Activated naive CD4-positive, alpha-beta T cell treated with anti-CD3 and anti-CD28 coated beads for 36 hours (primary cell): Measurements from ENCODE around the gene TAF12. TPM values are rescaled to one million over a fixed set of nuclear protein-coding genes. Genes with fewer than 3 reads are reported as not detected.
A peak's percentile ranks its signal among the peaks of the same experiment; 100 is the strongest.
"Not testable (repeated sequence)": the region's sequence is repeated elsewhere in the genome, so short reads cannot be mapped to it uniquely, and the experiment has no call there.

Experiments
- CTCF ChIA-PET: fragments of 350-600 bp; sonication (Branson Sonifier 250); formaldehyde crosslinking; loops from one replicate; lab custom pipeline; 2021; ENCODE audit warnings: antibody characterized with exemption; lab: Charles Lee
- DNase-seq: peaks from one replicate; pipeline ENCODE4 v3.0.0-alpha.2; 2020
- H3K27ac Mint-ChIP-seq: one replicate; pipeline ENCODE4 v1.8.0; 2021; ENCODE audit warnings: mild to moderate bottlenecking, mixed read lengths
- H3K27me3 Mint-ChIP-seq: one replicate; pipeline ENCODE4 v1.8.0; 2021; ENCODE audit warnings: low read depth, mixed read lengths
- H3K36me3 Mint-ChIP-seq: one replicate; pipeline ENCODE4 v1.8.0; 2021; ENCODE audit warnings: low read depth, mixed read lengths
- H3K4me1 Mint-ChIP-seq: one replicate; pipeline ENCODE4 v1.8.0; 2021; ENCODE audit warnings: low read depth, mixed read lengths
- H3K4me3 Mint-ChIP-seq: one replicate; pipeline ENCODE4 v1.8.0; 2021; ENCODE audit warnings: mild to moderate bottlenecking, moderate library complexity, mixed read lengths
- H3K9me3 Mint-ChIP-seq: one replicate; pipeline ENCODE4 v1.8.0; 2021; ENCODE audit warnings: mixed read lengths
- intact Hi-C: fragments of 100-400 bp; cut with micrococcal nuclease; formaldehyde crosslinking; loops from one replicate; pipeline ENCODE4 v1.15.1; 2023
- total RNA-seq, 2 experiments: library from RNA; stranded (reverse); gene quantifications; one replicate each; pipeline ENCODE4 v1.2.3, GENCODE V29; 2021

Gene TAF12, protein sequence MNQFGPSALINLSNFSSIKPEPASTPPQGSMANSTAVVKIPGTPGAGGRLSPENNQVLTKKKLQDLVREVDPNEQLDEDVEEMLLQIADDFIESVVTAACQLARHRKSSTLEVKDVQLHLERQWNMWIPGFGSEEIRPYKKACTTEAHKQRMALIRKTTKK
- total RNA-seq, result 10 to 100 TPM; 22.5 to 23.5 TPM

GRCh38 chr1:28642847-28643635 is at the start of gene TAF12:
TAF12 (minus strand) TSS chr1:28643067; CDS start chr1:28622081, 20,986 bp downstream.
- Mint-ChIP-seq H3K36me3 (peaks cover 4% of the 10 kb centered on the region), H3K4me1 (peaks cover 44% of the 10 kb centered on the region), H3K27me3 (no peaks in the 10 kb centered on the region), H3K4me3 (peak within 1 kb of the TSS; percentile 96), H3K9me3 (no peaks in the 10 kb centered on the region), H3K27ac (peak within 1 kb of the TSS; percentile 94)
- intact Hi-C loops, result loop anchor here (1.0 to 5.0 kb wide), 9 partner anchors 25 to 538 kb away; partner anchors contain the start of genes GMEB1, MED18, SRSF4 and TRNAU1AP
- CTCF ChIA-PET, result interaction anchor here (0.7 to 3.0 kb wide), 4 partner anchors 26 to 241 kb away, joined by 4 to 11 read pairs (median 6); partner anchors contain the start of genes GMEB1 and YTHDF2
- DNase-seq, result peak; percentile 93

- peaks cover 12% of the 10 kb centered on the region for H3K36me3 Mint-ChIP-seq
- intact Hi-C loops, H3K27me3 Mint-ChIP-seq, H3K9me3 Mint-ChIP-seq, H3K4me1 Mint-ChIP-seq, H3K27ac Mint-ChIP-seq, DNase-seq, H3K4me3 Mint-ChIP-seq: not testable (repeated sequence)
- CTCF ChIA-PET, result interaction anchor here (0.6 to 1.1 kb wide), 2 partner anchors 22 to 30 kb away, joined by 3 to 4 read pairs; no protein-coding TSS in a partner anchor
Measured at GRCh38 chr1:28691627-28692026, 48.8 kb upstream of the TAF12 start.

DNA sequence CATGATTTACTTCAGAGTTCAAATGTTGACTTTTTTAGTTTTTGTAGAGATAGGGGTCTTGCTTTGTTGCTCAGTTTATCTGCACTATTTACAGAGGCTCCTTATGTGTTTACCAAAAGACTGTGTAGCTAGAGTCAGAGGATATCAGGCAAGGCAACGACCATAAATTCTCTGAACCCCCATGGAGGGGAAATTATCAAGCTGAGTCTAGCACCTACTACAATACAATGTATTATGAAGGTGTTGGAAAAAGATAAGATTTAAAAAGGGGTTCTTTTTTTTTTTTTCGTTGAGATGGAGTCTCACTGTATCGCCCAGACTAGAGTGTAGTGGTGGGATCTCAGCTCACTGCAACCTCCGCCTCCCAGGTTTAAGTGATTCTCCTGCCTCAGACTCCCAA is 42.1 kb upstream of the TAF12 start:
- H3K36me3 Mint-ChIP-seq, result peaks cover 24% of the 10 kb centered on the region
- DNase-seq, result no peak
- no peak overlapping the region for H3K4me3 Mint-ChIP-seq
- H3K4me1 Mint-ChIP-seq, result no peaks in the 10 kb centered on the region
- CTCF ChIA-PET, result interaction anchor here (0.6 to 0.7 kb wide), 2 partner anchors 32 to 55 kb away, joined by 3 read pairs; no protein-coding TSS in a partner anchor
- intact Hi-C loops, result no loop called here
- no peaks in the 10 kb centered on the region for H3K9me3 Mint-ChIP-seq
- no peaks in the 10 kb centered on the region for H3K27me3 Mint-ChIP-seq
- H3K27ac Mint-ChIP-seq, result no peak overlapping the region

GRCh38 chr1:28682840-28683239 is 40.0 kb upstream of the TAF12 start:
- CTCF ChIA-PET, result interaction anchor here (0.5 to 0.7 kb wide), 2 partner anchors 44 to 486 kb away, joined by 3 to 4 read pairs; no protein-coding TSS in a partner anchor
- H3K4me3 Mint-ChIP-seq, result no peak overlapping the region
- H3K36me3 Mint-ChIP-seq, result peaks cover 23% of the 10 kb centered on the region
- no peak for DNase-seq
- no peaks in the 10 kb centered on the region for H3K27me3 Mint-ChIP-seq
- H3K4me1 Mint-ChIP-seq, result no peaks in the 10 kb centered on the region
- intact Hi-C loops, result no loop called here
- no peak overlapping the region for H3K27ac Mint-ChIP-seq
- H3K9me3 Mint-ChIP-seq, result no peaks in the 10 kb centered on the region

GRCh38 chr1:28680151-28680550 is 37.3 kb upstream of the TAF12 start:
- H3K9me3 Mint-ChIP-seq, result no peaks in the 10 kb centered on the region
- intact Hi-C loops, result no loop called here
- no peak for DNase-seq
- CTCF ChIA-PET, result no interaction called here
- no peak overlapping the region for H3K4me3 Mint-ChIP-seq
- H3K27ac Mint-ChIP-seq, result no peak overlapping the region
- peaks cover 4% of the 10 kb centered on the region for H3K4me1 Mint-ChIP-seq
- H3K36me3 Mint-ChIP-seq, result peaks cover 14% of the 10 kb centered on the region
- no peaks in the 10 kb centered on the region for H3K27me3 Mint-ChIP-seq

GRCh38 chr1:28675924-28676257 is 33.0 kb upstream of the TAF12 start:
- Mint-ChIP-seq H3K4me3 (no peak overlapping the region), H3K27ac (no peak overlapping the region), H3K9me3 (no peaks in the 10 kb centered on the region), H3K27me3 (no peaks in the 10 kb centered on the region), H3K36me3 (peaks cover 2% of the 10 kb centered on the region), H3K4me1 (peaks cover 5% of the 10 kb centered on the region)
- DNase-seq, result no peak
- intact Hi-C loops, result no loop called here
- CTCF ChIA-PET, result no interaction called here

DNA sequence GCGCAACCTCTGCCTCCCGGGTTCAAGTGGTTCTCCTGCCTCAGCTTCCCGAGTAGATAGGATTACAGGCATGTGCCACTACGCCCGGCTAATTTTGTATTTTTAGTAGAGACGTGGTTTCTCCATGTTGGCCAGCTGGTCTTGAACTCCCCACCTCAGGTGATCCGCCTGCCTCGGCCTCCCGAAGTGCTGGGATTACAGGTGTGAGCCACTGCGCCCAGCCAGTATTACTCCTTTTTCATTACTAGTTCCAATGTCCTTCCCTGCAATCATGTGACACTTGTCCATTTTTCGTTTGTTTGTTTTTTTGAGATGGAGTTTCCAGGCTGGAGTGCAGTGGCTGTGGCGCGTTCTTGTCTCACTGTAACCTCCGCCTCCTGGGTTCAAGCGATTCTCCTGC is 30.1 kb upstream of the TAF12 start:
- H3K27ac Mint-ChIP-seq, H3K9me3 Mint-ChIP-seq, DNase-seq, H3K4me3 Mint-ChIP-seq, intact Hi-C loops, CTCF ChIA-PET, H3K27me3 Mint-ChIP-seq, H3K36me3 Mint-ChIP-seq: not testable (repeated sequence)
- H3K4me1 Mint-ChIP-seq, result peaks cover 10% of the 10 kb centered on the region

- Mint-ChIP-seq H3K27me3 (no peaks in the 10 kb centered on the region), H3K9me3 (no peaks in the 10 kb centered on the region), H3K27ac (no peak overlapping the region), H3K4me3 (no peak overlapping the region), H3K4me1 (peaks cover 10% of the 10 kb centered on the region), H3K36me3 (peaks cover 1% of the 10 kb centered on the region)
- intact Hi-C loops, result no loop called here
- no peak for DNase-seq
- CTCF ChIA-PET, result interaction anchor here (0.5 to 1.2 kb wide), 2 partner anchors 30 to 228 kb away, joined by 3 read pairs; no protein-coding TSS in a partner anchor
Measured at GRCh38 chr1:28671254-28671780, 28.4 kb upstream of the TAF12 start.

DNA sequence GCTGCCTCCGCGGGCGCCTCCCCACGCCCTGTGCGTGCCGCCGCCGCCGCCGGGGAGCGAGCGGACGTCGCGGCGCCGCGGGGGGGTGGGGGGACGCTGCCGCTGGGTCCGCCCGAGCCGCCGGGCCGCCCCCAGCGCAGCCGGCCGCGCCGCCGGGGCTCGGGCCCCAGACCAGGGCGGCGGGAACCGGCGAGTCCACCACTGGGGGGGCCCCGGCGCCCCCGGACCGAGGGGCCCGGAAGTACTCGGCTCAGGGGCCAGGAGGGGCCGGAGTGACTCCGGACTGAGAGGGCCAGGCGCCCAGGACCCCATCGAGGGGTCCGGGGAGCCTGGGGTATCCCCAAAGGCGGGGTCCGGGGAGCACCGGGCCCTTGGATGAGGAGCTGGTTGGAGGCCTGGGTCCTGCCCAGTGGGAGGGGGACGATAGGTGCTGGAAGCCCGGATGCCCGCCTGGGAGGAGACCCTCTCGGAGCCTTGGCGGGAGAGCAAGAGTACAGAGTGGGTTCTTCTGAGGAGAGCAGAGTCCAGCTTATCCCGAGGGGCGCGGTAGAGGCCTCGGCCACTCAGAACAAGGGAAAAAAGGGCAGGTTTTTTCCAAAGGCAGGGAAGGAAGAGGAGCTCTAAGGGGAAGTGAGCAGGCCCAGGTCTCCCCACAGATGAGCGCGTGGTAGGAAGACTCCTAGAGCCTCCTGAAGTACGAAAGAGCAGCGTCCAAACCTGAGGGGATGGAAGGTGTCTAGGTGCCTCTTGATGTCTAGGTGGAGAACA is 26.3 kb upstream of the TAF12 start:
- Mint-ChIP-seq H3K9me3 (no peaks in the 10 kb centered on the region), H3K4me1 (peaks cover 9% of the 10 kb centered on the region), H3K36me3 (peaks cover 1% of the 10 kb centered on the region), H3K27me3 (no peaks in the 10 kb centered on the region), H3K27ac (peak overlapping the region; percentile 91), H3K4me3 (peak overlapping the region; percentile 86)
- peak; percentile 42 for DNase-seq
- intact Hi-C loops, result loop anchor here (1.0 to 5.0 kb wide), 7 partner anchors 21 to 422 kb away; partner anchors contain the start of genes RNU11, TAF12 and YTHDF2
- CTCF ChIA-PET, result interaction anchor here (0.5 to 1.7 kb wide), 4 partner anchors 17 to 208 kb away, joined by 4 to 6 read pairs (median 4); partner anchors contain the start of genes TAF12 and YTHDF2

GRCh38 chr1:28668191-28668955 is 25.5 kb upstream of the TAF12 start, which contains the start of gene GMEB1:
GMEB1 (plus strand) TSS chr1:28668784; CDS start chr1:28683613, 14,829 bp downstream.
- H3K36me3 Mint-ChIP-seq, result peaks cover 1% of the 10 kb centered on the region
- CTCF ChIA-PET, result interaction anchor here (0.9 to 1.7 kb wide), 4 partner anchors 25 to 374 kb away, joined by 4 to 6 read pairs (median 4); partner anchors contain the start of genes TAF12 and YTHDF2
- DNase-seq, result peak; percentile 87
- peak within 1 kb of the TSS; percentile 96 for H3K27ac Mint-ChIP-seq
- peak within 1 kb of the TSS; percentile 86 for H3K4me3 Mint-ChIP-seq
- no peaks in the 10 kb centered on the region for H3K27me3 Mint-ChIP-seq
- intact Hi-C loops, result loop anchor here (1.0 to 5.0 kb wide), 5 partner anchors 20 to 421 kb away; partner anchors contain the start of genes RNU11, TAF12 and YTHDF2
- peaks cover 11% of the 10 kb centered on the region for H3K4me1 Mint-ChIP-seq
- no peaks in the 10 kb centered on the region for H3K9me3 Mint-ChIP-seq

DNA sequence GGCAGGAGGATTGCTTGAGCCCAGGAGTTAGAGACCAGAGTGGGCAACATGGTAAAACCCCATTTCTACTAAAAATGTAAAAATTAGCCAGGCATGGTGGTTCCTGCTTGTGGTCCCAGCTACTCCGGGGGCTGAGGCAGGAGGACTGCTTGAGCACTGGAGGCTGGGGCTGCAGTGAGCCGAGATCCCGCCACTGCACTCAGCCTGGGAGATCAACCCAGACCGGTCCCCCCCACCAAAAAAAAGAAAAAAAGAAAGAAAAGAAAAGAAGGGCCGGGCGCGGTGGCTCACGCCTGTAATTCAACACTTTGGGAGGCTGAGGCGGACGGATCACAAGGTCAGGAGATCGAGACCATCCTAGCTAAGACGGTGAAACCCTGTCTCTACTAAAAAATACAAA is 23.9 kb upstream of the TAF12 start:
- H3K9me3 Mint-ChIP-seq, result no peaks in the 10 kb centered on the region
- no peaks in the 10 kb centered on the region for H3K36me3 Mint-ChIP-seq
- no peak overlapping the region for H3K4me3 Mint-ChIP-seq
- CTCF ChIA-PET, result no interaction called here
- no peak for DNase-seq
- peaks cover 11% of the 10 kb centered on the region for H3K4me1 Mint-ChIP-seq
- intact Hi-C loops, result loop anchor here (5.0 kb wide), 1 partner anchor 420 kb away; no protein-coding TSS in a partner anchor
- peak overlapping the region; percentile 59 for H3K27ac Mint-ChIP-seq
- H3K27me3 Mint-ChIP-seq, result no peaks in the 10 kb centered on the region
